Measurements from ENCODE around the gene ACVR2B. TPM values are rescaled to one million over a fixed set of nuclear protein-coding genes. Genes with fewer than 3 reads are reported as not detected.

ACVR2B gene
- total and polyA plus RNA-seq, 2 experiments from 2014 or later, result 9.0 to 15.4 TPM

- H2AFZ ChIP-seq, result no peak overlapping the region
- 98% methylated on average over 2 of the region's 2 CpGs for WGBS (ENCODE audit: low lambda C conversion rate, missing lambda C conversion rate)
- H3K4me3 ChIP-seq, result no peak overlapping the region
- H3K79me2 ChIP-seq, result no peaks in the 10 kb centered on the region
- no peaks in the 10 kb centered on the region for H4K20me1 ChIP-seq (ENCODE audit: insufficient read depth, poor library complexity, severe bottlenecking)
- TF ChIP-seq EZH2phosphoT487 (IDR thresholded peaks at IDR 0.05; ENCODE audit: low read depth, severe bottlenecking, unreplicated experiment) (no peak), EZH2 (IDR thresholded peaks at IDR 0.05; ENCODE audit: borderline replicate concordance) (no peak), CTCF (IDR thresholded peaks at IDR 0.05; ENCODE audit: poor library complexity) (no peak)
- no peak overlapping the region for H3K27ac ChIP-seq
- no peaks in the 10 kb centered on the region for H3K36me3 ChIP-seq (replicated peaks; ENCODE audit: insufficient read depth, low read depth)
- no peak for DNase-seq (ENCODE audit: low spot score)
- no peaks in the 10 kb centered on the region for H3K9me3 ChIP-seq (ENCODE audit: low read depth)
- no peaks in the 10 kb centered on the region for H3K9me2 ChIP-seq (replicated peaks; ENCODE audit: insufficient read depth)
- no peak overlapping the region for H3K4me2 ChIP-seq
- no peaks in the 10 kb centered on the region for H3K4me1 ChIP-seq (ENCODE audit: insufficient read depth)
- H3K27me3 ChIP-seq, result no peaks in the 10 kb centered on the region
Measured at GRCh38 chr3:38509732-38510131, 56.0 kb downstream of the ACVR2B start.

- no peaks in the 10 kb centered on the region for H4K20me1 ChIP-seq (ENCODE audit: insufficient read depth, poor library complexity, severe bottlenecking)
- no peaks in the 10 kb centered on the region for H3K36me3 ChIP-seq (replicated peaks; ENCODE audit: insufficient read depth, low read depth)
- no peak overlapping the region for H3K4me3 ChIP-seq
- H3K4me1 ChIP-seq (ENCODE audit: insufficient read depth), result no peaks in the 10 kb centered on the region
- no peak for TF ChIP-seq EZH2phosphoT487 (IDR thresholded peaks at IDR 0.05; ENCODE audit: low read depth, severe bottlenecking, unreplicated experiment)
- no peak for TF ChIP-seq CTCF (IDR thresholded peaks at IDR 0.05; ENCODE audit: poor library complexity)
- no peak for TF ChIP-seq EZH2 (IDR thresholded peaks at IDR 0.05; ENCODE audit: borderline replicate concordance)
- no peak overlapping the region for H3K27ac ChIP-seq
- H3K4me2 ChIP-seq, result no peak overlapping the region
- no peak overlapping the region for H2AFZ ChIP-seq
- H3K27me3 ChIP-seq, result no peaks in the 10 kb centered on the region
- no peak for DNase-seq (ENCODE audit: low spot score)
- H3K9me3 ChIP-seq (ENCODE audit: low read depth), result no peaks in the 10 kb centered on the region
- H3K79me2 ChIP-seq, result no peaks in the 10 kb centered on the region
- H3K9me2 ChIP-seq (replicated peaks; ENCODE audit: insufficient read depth), result no peaks in the 10 kb centered on the region
Measured at GRCh38 chr3:38510631-38511030, 56.9 kb downstream of the ACVR2B start.

GRCh38 chr3:38511546-38511945 lies 57.9 kb downstream of the ACVR2B start:
- Histone ChIP-seq H3K4me3 (no peak overlapping the region), H3K9me3 (ENCODE audit: low read depth) (no peaks in the 10 kb centered on the region), H2AFZ (no peak overlapping the region), H3K9me2 (replicated peaks; ENCODE audit: insufficient read depth) (no peaks in the 10 kb centered on the region), H3K36me3 (replicated peaks; ENCODE audit: insufficient read depth, low read depth) (no peaks in the 10 kb centered on the region), H3K27me3 (no peaks in the 10 kb centered on the region), H3K79me2 (no peaks in the 10 kb centered on the region), H3K4me2 (no peak overlapping the region), H3K27ac (no peak overlapping the region), H3K4me1 (ENCODE audit: insufficient read depth) (no peaks in the 10 kb centered on the region), H4K20me1 (ENCODE audit: insufficient read depth, poor library complexity, severe bottlenecking) (no peaks in the 10 kb centered on the region)
- TF ChIP-seq EZH2phosphoT487 (IDR thresholded peaks at IDR 0.05; ENCODE audit: low read depth, severe bottlenecking, unreplicated experiment), result no peak
- 80% methylated on average over 3 of the region's 3 CpGs for WGBS (ENCODE audit: low lambda C conversion rate, missing lambda C conversion rate)
- DNase-seq (ENCODE audit: low spot score), result no peak

GRCh38 chr3:38515367-38515766 lies 61.7 kb downstream of the ACVR2B start:
- Histone ChIP-seq H3K27me3 (no peaks in the 10 kb centered on the region), H3K79me2 (no peaks in the 10 kb centered on the region), H2AFZ (no peak overlapping the region), H4K20me1 (ENCODE audit: insufficient read depth, poor library complexity, severe bottlenecking) (no peaks in the 10 kb centered on the region), H3K4me3 (no peak overlapping the region), H3K4me2 (no peak overlapping the region), H3K4me1 (ENCODE audit: insufficient read depth) (no peaks in the 10 kb centered on the region), H3K36me3 (replicated peaks; ENCODE audit: insufficient read depth, low read depth) (no peaks in the 10 kb centered on the region), H3K9me2 (replicated peaks; ENCODE audit: insufficient read depth) (no peaks in the 10 kb centered on the region), H3K27ac (no peak overlapping the region), H3K9me3 (ENCODE audit: low read depth) (no peaks in the 10 kb centered on the region)
- WGBS (ENCODE audit: low lambda C conversion rate, missing lambda C conversion rate), result 94% methylated on average over 7 of the region's 7 CpGs
- TF ChIP-seq EZH2phosphoT487 (IDR thresholded peaks at IDR 0.05; ENCODE audit: low read depth, severe bottlenecking, unreplicated experiment) (no peak), EZH2 (IDR thresholded peaks at IDR 0.05; ENCODE audit: borderline replicate concordance) (no peak), CTCF (IDR thresholded peaks at IDR 0.05; ENCODE audit: poor library complexity) (no peak)
- no peak for DNase-seq (ENCODE audit: low spot score)

All from hepatocyte (in vitro differentiated cells).